DND-41 (cell line): Measurements from ENCODE around the gene GMNN.
"Not testable (repeated sequence)": the region's sequence is repeated elsewhere in the genome, so short reads cannot be mapped to it uniquely, and the experiment has no call there.

ENCODE experiments used
- CTCF ChIP-seq: IDR thresholded peaks from 2 replicates; pipeline ENCODE4 v1.5.1; 2012; ENCODE audit warnings: borderline replicate concordance, low read length, moderate library complexity, mild to moderate bottlenecking; ENCODE audit not compliant: poor library complexity, severe bottlenecking; ENCODE audit errors: extremely low read depth
- EZH2 ChIP-seq: IDR thresholded peaks from 3 replicates; pipeline ENCODE4 v1.6.1; 2012; ENCODE audit warnings: borderline replicate concordance, low read depth, mild to moderate bottlenecking, moderate library complexity, low read length, inconsistent platforms; ENCODE audit not compliant: severe bottlenecking

DNA sequence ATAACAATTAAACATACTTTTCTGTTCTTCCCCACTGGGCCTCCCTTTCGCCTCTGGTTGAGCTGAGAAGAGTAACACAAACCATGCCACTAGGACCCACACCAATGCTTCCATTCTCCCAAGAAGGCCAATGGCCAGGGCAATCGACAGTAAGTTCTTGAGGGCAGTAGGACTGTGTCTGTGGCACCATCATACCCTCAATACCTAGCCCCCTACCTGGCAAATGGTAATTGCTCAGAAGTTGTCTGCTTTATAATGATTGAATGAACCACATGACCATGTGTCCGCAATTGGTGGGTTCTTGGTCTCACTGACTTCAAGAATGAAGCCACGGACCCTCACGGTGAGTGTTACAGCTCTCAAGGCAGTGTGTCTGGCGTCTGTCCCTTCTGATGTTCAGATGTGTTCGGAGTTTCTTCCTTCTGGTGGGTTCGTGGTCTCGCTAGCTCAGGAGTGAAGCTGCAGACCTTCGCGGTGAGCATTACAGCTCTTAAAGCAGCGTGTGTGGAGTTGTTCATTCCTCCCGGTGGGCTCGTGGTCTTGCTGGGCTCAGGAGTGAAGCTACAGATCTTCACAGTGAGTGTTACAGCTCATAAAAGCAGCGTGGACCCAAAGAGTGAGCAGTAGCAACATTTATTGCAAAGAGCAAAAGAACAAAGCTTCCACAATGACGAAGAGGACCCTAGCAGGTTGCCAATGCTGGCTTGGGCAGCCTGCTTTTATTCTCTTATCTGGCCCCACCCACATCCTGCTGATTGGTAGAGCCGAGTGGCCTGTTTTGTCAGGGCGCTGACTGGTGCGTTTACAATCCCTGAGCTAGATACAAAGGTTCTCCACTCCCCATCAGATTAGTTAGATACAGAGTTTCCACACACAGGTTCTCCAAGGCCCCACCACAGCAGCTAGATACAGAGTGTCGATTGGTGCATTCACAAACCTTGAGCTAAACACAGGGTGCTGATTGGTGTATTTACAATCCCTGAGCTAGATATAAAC lies 9.6 kb upstream of the GMNN start:
- not testable (repeated sequence) for TF ChIP-seq CTCF, EZH2
